Measurements from ENCODE around the gene TNPO3.
A peak's percentile ranks its signal among the peaks of the same experiment; 100 is the strongest.

TNPO3 gene

DNA sequence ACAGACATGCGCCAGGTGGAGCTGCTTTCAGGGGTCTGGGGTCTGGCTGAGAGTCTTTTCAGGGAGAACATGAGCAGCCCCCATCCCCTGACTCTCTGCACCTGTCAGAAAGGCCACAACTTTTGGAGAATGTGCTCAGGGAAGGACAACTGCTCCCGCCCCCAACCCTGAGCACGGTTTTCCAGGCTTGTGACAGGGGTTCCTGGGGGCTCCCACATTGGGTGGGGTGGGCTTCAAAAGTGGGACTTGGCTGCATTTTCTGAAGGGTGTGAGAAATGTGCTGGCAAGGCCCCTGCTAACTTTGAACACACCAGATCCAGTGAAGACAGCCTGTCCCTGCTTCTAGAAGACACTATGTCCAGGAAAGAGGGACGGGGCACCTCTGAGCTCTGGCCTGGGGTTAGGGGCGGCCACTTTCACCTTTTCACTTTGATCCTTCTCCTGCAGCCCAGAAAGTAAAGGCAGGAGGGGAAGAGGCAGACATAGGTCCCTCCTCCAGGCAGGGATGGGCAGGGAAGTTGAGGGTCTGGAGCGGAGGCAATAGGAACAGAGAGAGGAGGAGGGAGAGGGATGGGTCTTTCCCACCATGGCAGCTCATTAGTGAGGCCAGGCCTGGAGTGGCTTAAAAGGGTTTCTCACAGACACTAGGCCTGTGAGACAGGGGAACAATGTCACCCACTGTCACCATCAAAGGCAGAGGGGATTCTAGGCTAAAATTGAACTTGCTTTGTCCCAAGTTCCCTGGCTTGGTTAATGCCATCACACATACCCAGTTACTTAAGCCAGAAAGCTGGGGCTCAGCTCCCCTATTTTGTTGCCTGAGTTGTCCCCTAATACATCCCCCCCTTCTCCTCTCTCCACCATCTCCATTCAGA, 145.9 kb downstream of the TNPO3 start:
- no peak for TF ChIP-seq CTCF (IDR thresholded peaks at IDR 0.05; ENCODE audit: low read depth, low read length)
- DNase-seq (ENCODE audit: extremely low read depth, low read depth): no peak

GRCh38 chr7:128906766-128907559, 147.9 kb downstream of the TNPO3 start:
- no peak for DNase-seq (ENCODE audit: extremely low read depth, low read depth)
- no peak for TF ChIP-seq CTCF (IDR thresholded peaks at IDR 0.05; ENCODE audit: low read depth, low read length)

GRCh38 chr7:128906001-128906765, 148.7 kb downstream of the TNPO3 start:
- DNase-seq (ENCODE audit: extremely low read depth, low read depth): no peak
- no peak for TF ChIP-seq CTCF (IDR thresholded peaks at IDR 0.05; ENCODE audit: low read depth, low read length)

DNA sequence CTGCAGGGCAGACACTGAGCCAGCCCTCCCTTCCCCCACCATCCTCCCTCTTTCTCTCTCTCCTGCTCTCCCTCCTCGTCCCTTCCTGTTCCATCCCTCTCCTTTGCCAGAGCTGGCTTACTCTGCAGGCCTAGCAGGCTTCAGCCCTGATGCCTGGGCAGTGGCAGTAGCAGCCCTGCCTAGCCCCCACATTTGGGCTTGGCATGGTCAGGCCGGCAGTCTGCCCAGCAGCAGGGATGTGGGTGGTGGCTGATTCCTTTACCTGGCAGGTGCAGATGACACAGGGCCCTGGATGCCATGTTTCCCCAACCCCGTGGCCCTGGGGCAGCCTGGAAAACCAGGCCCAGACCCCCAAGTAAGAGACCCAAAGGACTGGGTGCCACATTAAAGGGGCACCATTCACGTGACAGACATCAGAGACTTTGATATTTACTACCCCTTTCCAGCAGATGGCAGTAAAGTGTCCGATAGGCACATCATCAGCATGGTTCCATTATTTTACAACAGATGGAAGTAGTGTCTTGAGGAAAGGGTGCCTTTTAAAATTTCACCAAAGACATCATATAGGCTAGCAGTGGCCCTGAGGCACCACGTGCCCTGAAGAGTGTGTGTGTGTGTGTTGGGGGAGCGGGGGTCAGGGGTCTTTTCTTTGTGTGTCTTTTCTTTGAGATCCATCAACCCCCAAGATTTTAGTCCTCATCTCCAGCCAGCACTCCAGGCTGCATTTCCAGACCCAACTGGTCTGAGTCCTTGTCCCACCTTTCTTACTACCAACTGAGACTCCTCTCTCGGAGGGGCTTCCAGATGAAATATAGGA, 150.3 kb downstream of the TNPO3 start:
- peak; percentile 51 for TF ChIP-seq CTCF (IDR thresholded peaks at IDR 0.05; ENCODE audit: low read depth, low read length)
- DNase-seq (ENCODE audit: extremely low read depth, low read depth): peak; percentile 4

All from AG09319 (cell line).